Transverse colon (tissue), 3 donors: ENCODE data around the gene ABHD8.
A peak's percentile ranks its signal among the peaks of the same experiment; 100 is the strongest.

Experiments used
- EP300 ChIP-seq: sonication (generic); formaldehyde crosslinking; IDR thresholded peaks from one replicate; pipeline ENCODE4 v1.6.1; 2017; ENCODE audit warnings: antibody characterized with exemption, low read depth
- TF ChIP-seq, protein P1 (sequence below), 5 experiments: fragments of 200-600 bp in 3 of 5; fragments of 450-650 bp in 2 of 5; sonication (generic) in 3 of 5; IDR thresholded peaks; 1 replicate in 2 of 5; 2 replicates in 3 of 5; pipeline ENCODE4 v1.5.1; 2016 to 2017; ENCODE audit warnings: antibody characterized with exemption in 5 of 5, inconsistent platforms in 3 of 5, mild to moderate bottlenecking in 2 of 5, moderate library complexity in 1 of 5

GRCh38 chr19:17346109-17346671, 43.0 kb upstream of the ABHD8 start:
- TF ChIP-seq, protein P1, sequence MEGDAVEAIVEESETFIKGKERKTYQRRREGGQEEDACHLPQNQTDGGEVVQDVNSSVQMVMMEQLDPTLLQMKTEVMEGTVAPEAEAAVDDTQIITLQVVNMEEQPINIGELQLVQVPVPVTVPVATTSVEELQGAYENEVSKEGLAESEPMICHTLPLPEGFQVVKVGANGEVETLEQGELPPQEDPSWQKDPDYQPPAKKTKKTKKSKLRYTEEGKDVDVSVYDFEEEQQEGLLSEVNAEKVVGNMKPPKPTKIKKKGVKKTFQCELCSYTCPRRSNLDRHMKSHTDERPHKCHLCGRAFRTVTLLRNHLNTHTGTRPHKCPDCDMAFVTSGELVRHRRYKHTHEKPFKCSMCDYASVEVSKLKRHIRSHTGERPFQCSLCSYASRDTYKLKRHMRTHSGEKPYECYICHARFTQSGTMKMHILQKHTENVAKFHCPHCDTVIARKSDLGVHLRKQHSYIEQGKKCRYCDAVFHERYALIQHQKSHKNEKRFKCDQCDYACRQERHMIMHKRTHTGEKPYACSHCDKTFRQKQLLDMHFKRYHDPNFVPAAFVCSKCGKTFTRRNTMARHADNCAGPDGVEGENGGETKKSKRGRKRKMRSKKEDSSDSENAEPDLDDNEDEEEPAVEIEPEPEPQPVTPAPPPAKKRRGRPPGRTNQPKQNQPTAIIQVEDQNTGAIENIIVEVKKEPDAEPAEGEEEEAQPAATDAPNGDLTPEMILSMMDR (IDR thresholded peaks at IDR 0.05), result peak; percentile 92 to 95 (median 94)
- TF ChIP-seq EP300, result no peak
